Measurements from ENCODE around the gene ARMC6. TPM values are rescaled to one million over a fixed set of nuclear protein-coding genes. Genes with fewer than 3 reads are reported as not detected.
A peak's percentile ranks its signal among the peaks of the same experiment; 100 is the strongest.
"Not testable (repeated sequence)": the region's sequence is repeated elsewhere in the genome, so short reads cannot be mapped to it uniquely, and the experiment has no call there.

ARMC6 gene
- total RNA-seq, 1 experiment from 2014 or later = 102 TPM

GRCh38 chr19:19010551-19010950 lies 22.9 kb upstream of the ARMC6 start:
- H3K4me1 ChIP-seq (ENCODE audit: insufficient read depth, low read length) = no peaks in the 10 kb centered on the region
- no peaks in the 10 kb centered on the region for H4K20me1 ChIP-seq (ENCODE audit: low read length)
- no peaks in the 10 kb centered on the region for H3K27me3 ChIP-seq (ENCODE audit: low read length)
- no peak for TF ChIP-seq EZH2phosphoT487 (IDR thresholded peaks at IDR 0.05; ENCODE audit: borderline replicate concordance, low read length)
- no peak for TF ChIP-seq EZH2 (IDR thresholded peaks at IDR 0.05; ENCODE audit: low read length, unreplicated experiment)
- TF ChIP-seq CTCF (conservative IDR thresholded peaks at IDR 0.05; ENCODE audit: low read depth, low read length) = no peak
- no peaks in the 10 kb centered on the region for H3F3A ChIP-seq (ENCODE audit: low read length, unreplicated experiment)
- H3K36me3 ChIP-seq (ENCODE audit: low read depth, low read length) = peaks cover 41% of the 10 kb centered on the region
- H3K4me3 ChIP-seq (ENCODE audit: low read length) = no peak overlapping the region
- H3K9me3 ChIP-seq (ENCODE audit: low read length) = no peaks in the 10 kb centered on the region
- no peaks in the 10 kb centered on the region for H3K9me2 ChIP-seq (replicated peaks; ENCODE audit: low read length)
- no peak for DNase-seq
- no TSS peak for BruUV-seq (replicated peaks)
- no peak for ATAC-seq
- H3K4me2 ChIP-seq (ENCODE audit: low read length) = no peak overlapping the region
- CTCF ChIA-PET = no interaction called here
- H3K79me2 ChIP-seq (ENCODE audit: low read length) = no peaks in the 10 kb centered on the region
- no peak overlapping the region for H2AFZ ChIP-seq (ENCODE audit: low read length)
- intact Hi-C loops (cut with micrococcal nuclease) = no loop called here
- H3K9ac ChIP-seq (ENCODE audit: low read length) = no peak overlapping the region
- no peak overlapping the region for H3K27ac ChIP-seq (ENCODE audit: low read length)
- POLR2A ChIA-PET (ENCODE audit: unreplicated experiment) = no interaction called here

- no TSS peak for BruUV-seq (replicated peaks)
- Histone ChIP-seq H3K4me1 (ENCODE audit: insufficient read depth, low read length) (no peaks in the 10 kb centered on the region), H3K9me2 (replicated peaks; ENCODE audit: low read length) (no peaks in the 10 kb centered on the region), H3K4me3 (ENCODE audit: low read length) (no peak overlapping the region), H3K36me3 (ENCODE audit: low read depth, low read length) (peaks cover 52% of the 10 kb centered on the region), H3K79me2 (ENCODE audit: low read length) (peaks cover 66% of the 10 kb centered on the region), H3K27me3 (ENCODE audit: low read length) (no peaks in the 10 kb centered on the region), H3K9me3 (ENCODE audit: low read length) (no peaks in the 10 kb centered on the region), H3K4me2 (ENCODE audit: low read length) (no peak overlapping the region), H3K9ac (ENCODE audit: low read length) (no peak overlapping the region), H2AFZ (ENCODE audit: low read length) (no peak overlapping the region), H3F3A (ENCODE audit: low read length, unreplicated experiment) (no peaks in the 10 kb centered on the region), H4K20me1 (ENCODE audit: low read length) (peaks cover 17% of the 10 kb centered on the region; the same call in 1 of the 2 replicates), H3K27ac (ENCODE audit: low read length) (no peak overlapping the region)
- DNase-seq (no peak), ATAC-seq (peak; percentile 64; the same call in 1 of the 2 replicates)
- intact Hi-C loops (cut with micrococcal nuclease) = no loop called here
- POLR2A ChIA-PET (ENCODE audit: unreplicated experiment) = no interaction called here
- CTCF ChIA-PET = no interaction called here
- no peak for TF ChIP-seq EZH2phosphoT487 (IDR thresholded peaks at IDR 0.05; ENCODE audit: borderline replicate concordance, low read length)
- TF ChIP-seq EZH2 (IDR thresholded peaks at IDR 0.05; ENCODE audit: low read length, unreplicated experiment) = no peak
Measured at GRCh38 chr19:19021115-19021514, 12.3 kb upstream of the ARMC6 start.

DNA sequence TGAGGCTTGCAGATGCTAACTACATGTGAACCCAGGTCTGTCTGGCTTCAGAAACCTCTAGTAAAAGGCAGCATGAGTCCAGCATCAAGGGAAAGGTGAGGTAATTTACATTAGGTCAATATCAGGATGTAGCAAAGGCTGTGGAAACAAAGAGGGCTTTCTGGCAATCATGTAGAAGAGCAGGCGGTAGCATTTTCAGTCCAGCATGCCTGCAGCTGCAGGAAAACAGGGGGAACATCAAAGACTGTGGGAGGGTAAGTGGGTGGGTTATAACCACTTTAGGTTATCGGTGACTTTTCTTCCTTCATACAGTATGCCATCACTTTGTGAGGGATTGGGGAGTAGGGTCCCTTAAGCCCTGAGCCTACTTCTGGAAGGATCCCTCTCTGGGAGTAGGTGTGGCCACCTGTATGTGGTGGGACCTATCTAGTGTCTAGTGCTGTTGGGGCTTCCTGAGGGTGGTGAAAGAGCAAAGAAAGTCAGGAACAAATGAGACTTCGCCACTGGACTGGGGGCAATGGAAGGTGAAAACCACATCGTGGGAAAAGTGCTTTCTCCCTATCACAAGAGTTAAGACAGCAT lies 10.9 kb upstream of the ARMC6 start:
- H3K9me2 ChIP-seq (replicated peaks; ENCODE audit: low read length) = no peaks in the 10 kb centered on the region
- intact Hi-C loops (cut with micrococcal nuclease) = no loop called here
- ATAC-seq = no peak
- no peak overlapping the region for H3K4me2 ChIP-seq (ENCODE audit: low read length)
- H3K79me2 ChIP-seq (ENCODE audit: low read length) = peaks cover 72% of the 10 kb centered on the region
- no peaks in the 10 kb centered on the region for H3K27me3 ChIP-seq (ENCODE audit: low read length)
- no peak overlapping the region for H3K27ac ChIP-seq (ENCODE audit: low read length)
- no peaks in the 10 kb centered on the region for H3K9me3 ChIP-seq (ENCODE audit: low read length)
- H4K20me1 ChIP-seq (ENCODE audit: low read length) = peaks cover 17% of the 10 kb centered on the region; the same call in 1 of the 2 replicates
- no peak for DNase-seq
- no peak overlapping the region for H3K9ac ChIP-seq (ENCODE audit: low read length)
- no peaks in the 10 kb centered on the region for H3F3A ChIP-seq (ENCODE audit: low read length, unreplicated experiment)
- ChIA-PET POLR2A (ENCODE audit: unreplicated experiment) (no interaction called here), CTCF (no interaction called here)
- no peak overlapping the region for H2AFZ ChIP-seq (ENCODE audit: low read length)
- peaks cover 48% of the 10 kb centered on the region for H3K36me3 ChIP-seq (ENCODE audit: low read depth, low read length)
- no TSS peak for BruUV-seq (replicated peaks)
- TF ChIP-seq CTCF (conservative IDR thresholded peaks at IDR 0.05; ENCODE audit: low read depth, low read length) (no peak), EZH2 (IDR thresholded peaks at IDR 0.05; ENCODE audit: low read length, unreplicated experiment) (no peak), EZH2phosphoT487 (IDR thresholded peaks at IDR 0.05; ENCODE audit: borderline replicate concordance, low read length) (no peak)
- H3K4me3 ChIP-seq (ENCODE audit: low read length) = no peak overlapping the region
- H3K4me1 ChIP-seq (ENCODE audit: insufficient read depth, low read length) = no peaks in the 10 kb centered on the region

DNA sequence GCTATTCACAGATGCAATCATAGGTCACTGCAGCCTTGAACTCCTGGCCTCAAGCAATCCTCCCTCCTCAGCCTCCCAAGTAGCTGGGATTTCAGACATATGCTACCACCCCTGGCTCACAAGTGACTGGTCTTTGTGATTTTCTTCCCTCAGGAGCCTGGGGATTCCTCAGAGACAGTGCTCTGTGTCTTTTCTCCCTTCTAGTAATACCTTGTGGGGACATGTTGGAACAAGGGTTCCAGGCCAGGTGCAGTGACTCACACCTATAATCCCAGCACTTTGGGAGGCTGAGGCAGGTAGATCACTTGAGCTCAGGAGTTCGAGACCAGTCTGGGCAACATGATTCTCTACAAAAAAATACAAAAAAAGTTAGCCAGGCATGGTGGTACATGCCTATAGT lies 10.0 kb upstream of the ARMC6 start:
- H3K79me2 ChIP-seq (ENCODE audit: low read length) = peaks cover 79% of the 10 kb centered on the region
- not testable (repeated sequence) for H3F3A ChIP-seq (ENCODE audit: low read length, unreplicated experiment); ATAC-seq

More for the DNA sequence above, 10.0 kb upstream of the ARMC6 start:
- H3K4me1 ChIP-seq (ENCODE audit: insufficient read depth, low read length); H3K4me2 ChIP-seq (ENCODE audit: low read length); POLR2A ChIA-PET (ENCODE audit: unreplicated experiment); H3K9me2 ChIP-seq (replicated peaks; ENCODE audit: low read length); H3K4me3 ChIP-seq (ENCODE audit: low read length); H3K27ac ChIP-seq (ENCODE audit: low read length); intact Hi-C loops (cut with micrococcal nuclease); CTCF ChIA-PET; H3K9me3 ChIP-seq (ENCODE audit: low read length); H2AFZ ChIP-seq (ENCODE audit: low read length); BruUV-seq (replicated peaks); DNase-seq; H3K9ac ChIP-seq (ENCODE audit: low read length); H3K27me3 ChIP-seq (ENCODE audit: low read length): not testable (repeated sequence)
- peaks cover 52% of the 10 kb centered on the region for H3K36me3 ChIP-seq (ENCODE audit: low read depth, low read length)
- peaks cover 17% of the 10 kb centered on the region; the same call in 1 of the 2 replicates for H4K20me1 ChIP-seq (ENCODE audit: low read length)

Measured in PC-3 (cell line).